Trophoblast cell (in vitro differentiated cells and primary cell): ENCODE results near the gene TLR3.
A peak's percentile ranks its signal among the peaks of the same experiment; 100 is the strongest.

Source experiments
- DNase-seq, 2 donors: peaks; one replicate each; pipeline ENCODE4 v3.0.0-alpha.2; 2016
- H2AFZ ChIP-seq: 2 replicates; pipeline ENCODE4 v1.6.1; 2013; ENCODE audit warnings: low read length, moderate library complexity, mild to moderate bottlenecking; ENCODE audit not compliant: insufficient read depth, poor library complexity
- H2AK5ac ChIP-seq: 2 replicates; pipeline ENCODE4 v1.6.1; 2013; ENCODE audit warnings: mild to moderate bottlenecking, low read length
- H2BK120ac ChIP-seq: 2 replicates; pipeline ENCODE4 v1.6.1; 2013; ENCODE audit warnings: low read length, mild to moderate bottlenecking, moderate library complexity; ENCODE audit not compliant: insufficient read depth, poor library complexity
- H2BK12ac ChIP-seq: 2 replicates; pipeline ENCODE4 v1.6.1; 2013; ENCODE audit warnings: mild to moderate bottlenecking, low read length, moderate library complexity
- H2BK5ac ChIP-seq: 2 replicates; pipeline ENCODE4 v1.6.1; 2013; ENCODE audit warnings: low read length, low read depth, moderate library complexity, mild to moderate bottlenecking; ENCODE audit not compliant: poor library complexity
- H3K14ac ChIP-seq: 2 replicates; pipeline ENCODE4 v1.6.1; 2013; ENCODE audit warnings: mild to moderate bottlenecking, low read length
- H3K18ac ChIP-seq: 2 replicates; pipeline ENCODE4 v1.6.1; 2013; ENCODE audit warnings: mild to moderate bottlenecking, low read length
- H3K23ac ChIP-seq: 2 replicates; pipeline ENCODE4 v1.6.1; 2013; ENCODE audit warnings: low read length
- H3K27ac ChIP-seq: 2 replicates; pipeline ENCODE4 v1.5.1; 2013; ENCODE audit warnings: low read depth, mild to moderate bottlenecking, inconsistent platforms, low read length, moderate library complexity
- H3K27me3 ChIP-seq: 2 replicates; pipeline ENCODE4 v1.6.1; 2013; ENCODE audit warnings: inconsistent platforms, mild to moderate bottlenecking, low read length, moderate library complexity; ENCODE audit not compliant: insufficient read depth
- H3K36me3 ChIP-seq, 2 experiments: 1 replicate in 1 of 2; 2 replicates in 1 of 2; pipeline ENCODE4 v1.6.1; 2013; ENCODE audit warnings: low read length in 2 of 2, mild to moderate bottlenecking in 2 of 2, moderate library complexity in 1 of 2; ENCODE audit not compliant: insufficient read depth in 2 of 2, control insufficient read depth in 1 of 2
- H3K4ac ChIP-seq: 2 replicates; pipeline ENCODE4 v1.6.1; 2013; ENCODE audit warnings: low read depth, mild to moderate bottlenecking, low read length, moderate library complexity
- H3K4me1 ChIP-seq, 2 experiments: 1 replicate in 1 of 2; 2 replicates in 1 of 2; pipeline ENCODE4 v1.6.1; 2013; ENCODE audit warnings: low read length in 2 of 2, mild to moderate bottlenecking in 2 of 2, moderate library complexity in 1 of 2; ENCODE audit not compliant: insufficient read depth in 2 of 2, control insufficient read depth in 1 of 2
- H3K4me2 ChIP-seq: 2 replicates; pipeline ENCODE4 v1.6.1; 2013; ENCODE audit warnings: inconsistent platforms, mild to moderate bottlenecking, low read length, moderate library complexity
- H3K4me3 ChIP-seq: 2 replicates; pipeline ENCODE4 v1.5.1; 2013; ENCODE audit warnings: mild to moderate bottlenecking, low read depth, low read length, inconsistent platforms
- H3K79me1 ChIP-seq: one replicate; pipeline ENCODE4 v1.6.1; 2013; ENCODE audit warnings: low read length
- H3K79me2 ChIP-seq: 2 replicates; pipeline ENCODE4 v1.6.1; 2013; ENCODE audit warnings: low read length, mild to moderate bottlenecking; ENCODE audit not compliant: control insufficient read depth, insufficient read depth, poor library complexity
- H3K9ac ChIP-seq: 2 replicates; pipeline ENCODE4 v1.6.1; 2013; ENCODE audit warnings: mild to moderate bottlenecking, low read length
- H3K9me3 ChIP-seq: 2 replicates; pipeline ENCODE4 v1.6.1; 2013; ENCODE audit warnings: low read depth, mild to moderate bottlenecking, control low read depth, inconsistent platforms, low read length; ENCODE audit not compliant: insufficient read depth
- H4K12ac ChIP-seq: 2 replicates; pipeline ENCODE4 v1.6.1; 2013; ENCODE audit warnings: low read depth, mild to moderate bottlenecking, low read length, moderate library complexity
- H4K8ac ChIP-seq: 2 replicates; pipeline ENCODE4 v1.6.1; 2013; ENCODE audit warnings: low read depth, mild to moderate bottlenecking, low read length, moderate library complexity
- H4K91ac ChIP-seq: one replicate; pipeline ENCODE4 v1.6.1; 2013; ENCODE audit warnings: low read depth, mild to moderate bottlenecking, low read length, moderate library complexity
- WGBS: extraction: QIAGEN DNeasy Blood & Tissue Kit; methylation state at CpG from one replicate; pipeline ENCODE4 v1.1.7; 2013; ENCODE audit warnings: missing lambda C conversion rate; ENCODE audit not compliant: insufficient read length, insufficient coverage; ENCODE audit errors: extremely low coverage; 5-methylcytosine and 5-hydroxymethylcytosine counted together

TLR3 gene

GRCh38 chr4:186027405-186027804 is 41.6 kb upstream of the TLR3 start:
- Histone ChIP-seq H3K27me3 (no peaks in the 10 kb centered on the region), H3K23ac (no peak overlapping the region), H4K8ac (no peak overlapping the region), H3K27ac (no peak overlapping the region), H3K4me1 (no peaks in the 10 kb centered on the region), H3K18ac (no peak overlapping the region), H2BK120ac (no peak overlapping the region), H3K4me3 (no peak overlapping the region), H2AFZ (no peak overlapping the region), H3K9me3 (peaks cover 3% of the 10 kb centered on the region), H2BK5ac (no peak overlapping the region), H4K12ac (no peak overlapping the region), H4K91ac (no peak overlapping the region), H3K79me2 (no peaks in the 10 kb centered on the region), H3K14ac (no peak overlapping the region), H3K79me1 (no peaks in the 10 kb centered on the region), H3K4ac (no peak overlapping the region), H2AK5ac (no peak overlapping the region), H3K9ac (no peak overlapping the region), H2BK12ac (no peak overlapping the region), H3K36me3 (no peaks in the 10 kb centered on the region), H3K4me2 (no peak overlapping the region)
- no CpG with 5 or more reads among the region's 5 CpGs for WGBS
- peak in 1 of 2 donors; percentile 34 for DNase-seq

DNA sequence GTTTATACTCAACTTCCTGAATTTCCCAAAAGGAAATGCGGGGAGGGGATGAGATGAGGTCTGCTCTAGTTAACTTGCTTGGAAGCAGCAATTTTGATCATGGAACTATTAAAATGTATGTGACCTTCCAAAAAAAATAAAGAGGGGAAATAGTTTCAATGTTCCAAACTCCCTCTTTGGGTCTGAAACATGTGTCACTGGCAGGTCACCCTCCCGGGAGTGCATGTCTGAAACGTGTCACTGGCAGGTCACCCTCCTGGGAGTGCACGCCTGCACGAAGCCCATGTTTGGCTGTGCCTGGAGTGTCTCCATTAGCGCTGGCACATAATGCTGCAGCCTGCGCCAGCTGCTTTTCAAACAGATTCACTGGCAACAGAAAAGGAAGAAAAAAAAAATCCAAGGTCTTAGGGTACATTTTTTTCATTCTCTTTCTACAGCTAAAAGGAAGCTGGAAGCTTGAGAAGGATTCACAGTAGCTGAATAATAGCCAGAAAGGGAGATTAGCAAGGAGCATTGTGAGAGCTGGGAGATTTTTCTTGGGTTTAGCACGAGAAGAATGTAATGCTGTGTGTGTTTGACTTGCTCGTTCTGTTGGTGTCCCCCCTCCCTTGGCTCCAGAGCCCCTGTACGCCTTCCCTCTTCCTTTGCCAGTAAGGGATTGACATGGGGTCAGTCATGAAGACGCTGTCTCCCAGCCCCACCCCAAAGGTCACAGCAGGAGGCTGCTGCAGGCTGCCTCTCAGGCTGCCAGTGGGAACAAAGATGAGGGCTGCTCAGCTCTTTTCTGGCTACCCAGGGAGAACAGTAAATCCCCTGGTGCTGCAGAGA is 39.2 kb upstream of the TLR3 start:
- H3K4me3 ChIP-seq: no peak overlapping the region
- no peak overlapping the region for H3K18ac ChIP-seq
- H4K91ac ChIP-seq: no peak overlapping the region
- no peak overlapping the region for H4K8ac ChIP-seq
- H3K27me3 ChIP-seq: no peaks in the 10 kb centered on the region
- H3K79me2 ChIP-seq: no peaks in the 10 kb centered on the region
- H3K23ac ChIP-seq: no peak overlapping the region
- no peak overlapping the region for H2AFZ ChIP-seq
- no peaks in the 10 kb centered on the region for H3K4me1 ChIP-seq
- H3K9me3 ChIP-seq: peaks cover 9% of the 10 kb centered on the region
- no peak overlapping the region for H2AK5ac ChIP-seq
- no peak overlapping the region for H3K14ac ChIP-seq
- H4K12ac ChIP-seq: no peak overlapping the region
- no peaks in the 10 kb centered on the region for H3K79me1 ChIP-seq
- DNase-seq: no peak
- H3K4me2 ChIP-seq: no peak overlapping the region
- no peak overlapping the region for H2BK12ac ChIP-seq
- H3K36me3 ChIP-seq: no peaks in the 10 kb centered on the region
- no peak overlapping the region for H2BK5ac ChIP-seq
- H3K27ac ChIP-seq: no peak overlapping the region
- no CpG with 5 or more reads among the region's 11 CpGs for WGBS
- H2BK120ac ChIP-seq: no peak overlapping the region
- H3K9ac ChIP-seq: no peak overlapping the region
- no peak overlapping the region for H3K4ac ChIP-seq

GRCh38 chr4:186030399-186030775 is 38.6 kb upstream of the TLR3 start:
- Histone ChIP-seq H4K8ac (no peak overlapping the region), H3K79me2 (no peaks in the 10 kb centered on the region), H3K14ac (no peak overlapping the region), H3K4ac (no peak overlapping the region), H2BK12ac (no peak overlapping the region), H3K27me3 (no peaks in the 10 kb centered on the region), H2BK120ac (no peak overlapping the region), H3K36me3 (no peaks in the 10 kb centered on the region), H3K18ac (no peak overlapping the region), H3K4me2 (no peak overlapping the region), H2AFZ (no peak overlapping the region), H3K4me1 (no peaks in the 10 kb centered on the region), H3K9me3 (peaks cover 9% of the 10 kb centered on the region), H3K4me3 (no peak overlapping the region), H4K91ac (no peak overlapping the region), H2AK5ac (no peak overlapping the region), H3K27ac (no peak overlapping the region), H2BK5ac (no peak overlapping the region), H3K23ac (no peak overlapping the region), H3K9ac (no peak overlapping the region), H3K79me1 (no peaks in the 10 kb centered on the region), H4K12ac (no peak overlapping the region)
- no CpG with 5 or more reads among the region's 4 CpGs for WGBS
- no peak for DNase-seq

- no peak overlapping the region for H2AFZ ChIP-seq
- no peak overlapping the region for H2BK5ac ChIP-seq
- no peaks in the 10 kb centered on the region for H3K79me2 ChIP-seq
- H3K18ac ChIP-seq: no peak overlapping the region
- no peak overlapping the region for H4K8ac ChIP-seq
- no peak overlapping the region for H2BK12ac ChIP-seq
- no peaks in the 10 kb centered on the region for H3K4me1 ChIP-seq
- H3K23ac ChIP-seq: no peak overlapping the region
- H3K79me1 ChIP-seq: no peaks in the 10 kb centered on the region
- no peak overlapping the region for H3K14ac ChIP-seq
- H3K36me3 ChIP-seq: no peaks in the 10 kb centered on the region
- peaks cover 9% of the 10 kb centered on the region for H3K9me3 ChIP-seq
- H3K4ac ChIP-seq: no peak overlapping the region
- no peak overlapping the region for H4K91ac ChIP-seq
- H3K4me3 ChIP-seq: no peak overlapping the region
- H2BK120ac ChIP-seq: no peak overlapping the region
- H3K27ac ChIP-seq: no peak overlapping the region
- WGBS: no CpG with 5 or more reads among the region's 3 CpGs
- H3K4me2 ChIP-seq: no peak overlapping the region
- H3K9ac ChIP-seq: no peak overlapping the region
- H4K12ac ChIP-seq: no peak overlapping the region
- H2AK5ac ChIP-seq: no peak overlapping the region
- H3K27me3 ChIP-seq: no peaks in the 10 kb centered on the region
- no peak for DNase-seq
These were observed 38.2 kb upstream of the TLR3 start for GRCh38 chr4:186030795-186031194.
